Loucy (cell line): ENCODE data around the gene MICAL3.

ENCODE experiments used
- EZH2phosphoT487 ChIP-seq: fragments of 200-600 bp; IDR thresholded peaks from 2 replicates; pipeline ENCODE4 v1.6.1; 2018; ENCODE audit warnings: antibody characterized with exemption, mild to moderate bottlenecking, moderate library complexity, borderline replicate concordance
- TF ChIP-seq, protein P1 (sequence below): fragments of 200-600 bp; sonication (generic); conservative IDR thresholded peaks from 2 replicates; pipeline ENCODE4 v1.5.1; 2014; ENCODE audit warnings: mild to moderate bottlenecking, antibody characterized with exemption, low read length

DNA sequence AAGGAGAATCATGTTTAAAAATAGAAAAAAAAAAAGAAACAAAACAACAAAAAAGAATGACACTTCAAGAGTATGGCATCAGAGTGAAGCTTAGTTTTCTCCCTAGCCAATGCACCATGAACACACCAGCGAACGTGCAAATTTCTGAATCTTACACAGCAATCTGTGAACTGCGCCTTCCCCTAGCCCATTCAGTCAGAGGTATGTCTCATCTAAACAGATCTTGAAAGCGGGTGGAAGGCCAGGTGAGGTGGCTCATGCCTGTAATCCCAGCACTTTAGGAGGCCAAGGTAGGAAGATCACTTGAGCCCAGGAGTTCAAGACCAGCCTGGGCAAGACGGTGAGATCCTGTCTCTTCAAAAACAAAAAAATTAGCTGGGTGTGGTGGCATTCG, 113.1 kb downstream of the MICAL3 start:
- TF ChIP-seq, protein P1, sequence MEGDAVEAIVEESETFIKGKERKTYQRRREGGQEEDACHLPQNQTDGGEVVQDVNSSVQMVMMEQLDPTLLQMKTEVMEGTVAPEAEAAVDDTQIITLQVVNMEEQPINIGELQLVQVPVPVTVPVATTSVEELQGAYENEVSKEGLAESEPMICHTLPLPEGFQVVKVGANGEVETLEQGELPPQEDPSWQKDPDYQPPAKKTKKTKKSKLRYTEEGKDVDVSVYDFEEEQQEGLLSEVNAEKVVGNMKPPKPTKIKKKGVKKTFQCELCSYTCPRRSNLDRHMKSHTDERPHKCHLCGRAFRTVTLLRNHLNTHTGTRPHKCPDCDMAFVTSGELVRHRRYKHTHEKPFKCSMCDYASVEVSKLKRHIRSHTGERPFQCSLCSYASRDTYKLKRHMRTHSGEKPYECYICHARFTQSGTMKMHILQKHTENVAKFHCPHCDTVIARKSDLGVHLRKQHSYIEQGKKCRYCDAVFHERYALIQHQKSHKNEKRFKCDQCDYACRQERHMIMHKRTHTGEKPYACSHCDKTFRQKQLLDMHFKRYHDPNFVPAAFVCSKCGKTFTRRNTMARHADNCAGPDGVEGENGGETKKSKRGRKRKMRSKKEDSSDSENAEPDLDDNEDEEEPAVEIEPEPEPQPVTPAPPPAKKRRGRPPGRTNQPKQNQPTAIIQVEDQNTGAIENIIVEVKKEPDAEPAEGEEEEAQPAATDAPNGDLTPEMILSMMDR = no peak
- no peak for TF ChIP-seq EZH2phosphoT487
